ENCODE measurements around the gene MTMR4. TPM values are rescaled to one million over a fixed set of nuclear protein-coding genes. Genes with fewer than 3 reads are reported as not detected.

The MTMR4 gene
- total and polyA plus RNA-seq, 3 donors from 2014 or later, result 59.3 to 183 (median 146) TPM

DNA sequence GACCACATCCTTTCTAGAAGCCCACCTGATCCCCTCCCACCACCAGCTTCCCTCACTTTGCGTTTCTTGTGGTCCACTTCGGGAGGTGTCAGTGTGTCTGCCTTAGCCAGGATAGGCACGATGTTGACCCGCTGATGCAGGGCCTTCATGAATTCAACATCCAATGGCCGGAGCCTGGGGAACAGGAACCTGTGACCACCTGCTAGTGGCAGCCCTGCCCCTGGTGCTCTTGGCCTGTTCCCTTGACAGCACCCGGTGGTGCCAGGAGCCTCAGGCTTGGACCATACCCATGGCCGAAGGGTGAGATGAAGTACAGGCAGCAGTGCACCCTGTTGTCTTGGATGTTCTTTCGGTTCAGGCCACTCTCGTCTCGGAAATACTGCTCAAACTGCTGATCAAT, 7.2 kb upstream of the MTMR4 start:
- Histone ChIP-seq H3K9me3 (no peaks in the 10 kb centered on the region), H3K27me3 (no peaks in the 10 kb centered on the region), H3K4me1 (peaks cover 7% of the 10 kb centered on the region), H3K4me3 (no peak overlapping the region), H3K36me3 (ENCODE audit: low read depth, missing control alignments) (no peaks in the 10 kb centered on the region), H3K27ac (no peak overlapping the region)
- no peak for TF ChIP-seq POLR2A (IDR thresholded peaks at IDR 0.05)
- TF ChIP-seq, protein P1, sequence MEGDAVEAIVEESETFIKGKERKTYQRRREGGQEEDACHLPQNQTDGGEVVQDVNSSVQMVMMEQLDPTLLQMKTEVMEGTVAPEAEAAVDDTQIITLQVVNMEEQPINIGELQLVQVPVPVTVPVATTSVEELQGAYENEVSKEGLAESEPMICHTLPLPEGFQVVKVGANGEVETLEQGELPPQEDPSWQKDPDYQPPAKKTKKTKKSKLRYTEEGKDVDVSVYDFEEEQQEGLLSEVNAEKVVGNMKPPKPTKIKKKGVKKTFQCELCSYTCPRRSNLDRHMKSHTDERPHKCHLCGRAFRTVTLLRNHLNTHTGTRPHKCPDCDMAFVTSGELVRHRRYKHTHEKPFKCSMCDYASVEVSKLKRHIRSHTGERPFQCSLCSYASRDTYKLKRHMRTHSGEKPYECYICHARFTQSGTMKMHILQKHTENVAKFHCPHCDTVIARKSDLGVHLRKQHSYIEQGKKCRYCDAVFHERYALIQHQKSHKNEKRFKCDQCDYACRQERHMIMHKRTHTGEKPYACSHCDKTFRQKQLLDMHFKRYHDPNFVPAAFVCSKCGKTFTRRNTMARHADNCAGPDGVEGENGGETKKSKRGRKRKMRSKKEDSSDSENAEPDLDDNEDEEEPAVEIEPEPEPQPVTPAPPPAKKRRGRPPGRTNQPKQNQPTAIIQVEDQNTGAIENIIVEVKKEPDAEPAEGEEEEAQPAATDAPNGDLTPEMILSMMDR (IDR thresholded peaks at IDR 0.05), result no peak
- DNase-seq, result no peak
- 92 to 95% methylated on average over 10 of the region's 10 CpGs for WGBS, 2 donors
- intact Hi-C loops (cut with DNase I; ENCODE audit: low total_unique reads), result no loop called here

DNA sequence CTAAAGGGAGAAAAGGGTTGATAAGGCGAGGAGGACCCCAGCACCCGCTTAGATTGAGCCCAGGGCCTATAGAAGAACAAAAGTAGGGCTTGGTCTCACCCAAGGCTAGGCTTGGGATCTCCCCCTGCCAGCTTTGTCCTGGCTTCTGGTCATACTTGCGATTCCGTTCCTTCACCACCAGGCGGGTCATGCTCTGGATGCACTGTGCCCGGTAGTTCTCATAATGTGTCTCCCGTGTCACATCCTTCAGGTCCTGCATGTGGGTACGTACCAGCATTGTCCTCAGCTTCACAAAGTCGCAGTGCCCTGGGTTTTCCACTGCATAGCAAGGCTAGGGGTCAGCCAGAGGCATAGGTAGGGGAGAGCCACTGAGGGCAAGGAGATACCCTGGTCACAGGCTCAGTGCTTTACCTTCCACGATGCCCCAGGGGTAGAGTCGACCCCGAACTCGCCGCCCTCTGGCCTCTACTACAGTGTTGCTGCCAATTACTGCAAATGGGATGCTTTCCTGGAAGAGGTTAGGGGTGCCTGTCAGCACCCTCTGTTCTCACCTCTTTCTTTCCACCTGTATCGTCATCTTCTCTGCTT, 6.5 kb upstream of the MTMR4 start:
- H3K27me3 ChIP-seq, result no peaks in the 10 kb centered on the region
- H3K36me3 ChIP-seq (ENCODE audit: low read depth, missing control alignments), result no peaks in the 10 kb centered on the region
- intact Hi-C loops (cut with DNase I; ENCODE audit: low total_unique reads), result no loop called here
- DNase-seq, result no peak
- peaks cover 8% of the 10 kb centered on the region for H3K4me1 ChIP-seq
- no peak for TF ChIP-seq POLR2A (IDR thresholded peaks at IDR 0.05)
- TF ChIP-seq, protein P1 (IDR thresholded peaks at IDR 0.05), result peak in 1 of 3 experiments; percentile 38
- no peak overlapping the region for H3K27ac ChIP-seq
- WGBS, 2 donors, result 72 to 81% methylated on average over 10 to 15 of the region's 15 CpGs
- H3K9me3 ChIP-seq, result no peaks in the 10 kb centered on the region
- no peak overlapping the region for H3K4me3 ChIP-seq

DNA sequence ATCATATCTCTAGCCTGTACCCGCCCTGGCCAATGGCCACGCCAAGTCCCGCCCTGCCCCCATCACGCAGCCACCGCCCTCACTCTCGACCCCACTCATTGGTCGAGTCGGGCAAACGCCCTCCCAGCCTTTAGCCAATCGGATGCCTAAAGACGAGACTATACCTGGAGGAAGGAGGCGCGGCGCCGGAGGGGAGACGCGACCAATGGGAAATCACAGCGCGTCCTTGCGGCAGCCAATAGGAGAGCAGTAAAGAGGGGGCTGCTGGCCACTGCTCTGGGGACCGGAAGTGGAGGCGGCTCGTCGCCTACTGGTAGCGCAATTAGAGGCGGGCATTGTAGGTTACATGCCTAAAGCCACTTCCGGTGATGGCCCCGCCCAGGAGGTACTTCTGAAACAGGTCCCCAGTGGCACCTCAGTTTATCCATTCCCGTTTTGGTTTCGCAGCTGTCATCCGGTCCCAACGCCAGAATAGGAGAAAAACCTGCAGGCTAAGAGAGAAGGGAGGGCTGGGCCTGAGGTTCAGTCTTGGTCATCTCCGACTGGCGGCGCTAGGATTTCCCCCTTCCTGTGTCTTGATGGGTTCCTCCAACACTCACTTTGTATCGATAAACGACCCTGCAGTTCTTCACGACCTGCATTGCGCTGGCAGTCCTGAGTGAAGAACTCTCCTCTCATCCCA, 3.6 kb upstream of the MTMR4 start:
- Histone ChIP-seq H3K9me3 (no peaks in the 10 kb centered on the region), H3K27me3 (no peaks in the 10 kb centered on the region), H3K27ac (peak overlapping the region; percentile 91 to 96), H3K36me3 (ENCODE audit: low read depth, missing control alignments) (no peaks in the 10 kb centered on the region), H3K4me3 (peak overlapping the region; percentile 67 to 74), H3K4me1 (peaks cover 25% of the 10 kb centered on the region)
- no peak for TF ChIP-seq POLR2A (IDR thresholded peaks at IDR 0.05)
- TF ChIP-seq, protein P1 (IDR thresholded peaks at IDR 0.05), result no peak
- intact Hi-C loops (cut with DNase I; ENCODE audit: low total_unique reads), result no loop called here
- 0% methylated on average over 18 to 39 of the region's 39 CpGs for WGBS, 2 donors
- DNase-seq, result peak; percentile 100

DNA sequence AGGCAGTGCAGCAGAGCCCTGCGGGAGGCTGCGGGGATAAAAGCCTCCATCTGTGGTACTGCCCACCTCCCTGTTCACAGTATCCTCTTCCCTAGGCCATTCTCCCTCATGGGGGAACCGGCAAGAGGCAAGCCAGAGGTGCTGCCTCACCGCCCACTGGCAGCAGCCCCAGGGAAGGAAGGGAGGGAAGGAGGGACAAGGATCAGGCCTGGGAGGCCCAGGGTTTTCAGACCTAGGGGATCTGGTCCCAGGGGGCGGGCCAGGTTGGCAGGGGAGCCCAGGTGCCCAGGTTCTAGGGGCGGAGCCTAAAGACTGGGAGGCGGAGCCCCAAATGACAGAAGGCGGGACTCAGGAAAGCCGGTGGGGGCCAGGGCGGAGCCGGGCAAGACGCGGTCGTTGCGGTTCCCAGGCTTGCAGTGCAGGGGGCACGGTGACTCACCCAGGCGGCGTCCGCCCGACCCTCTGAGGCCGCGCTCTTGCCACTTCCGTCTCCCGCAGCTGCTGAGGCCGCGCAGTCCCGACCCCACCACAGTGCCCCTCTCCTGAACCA, 3.0 kb upstream of the MTMR4 start:
- no peak for TF ChIP-seq POLR2A (IDR thresholded peaks at IDR 0.05)
- TF ChIP-seq, protein P1 (IDR thresholded peaks at IDR 0.05), result no peak
- DNase-seq, result no peak
- H3K36me3 ChIP-seq (ENCODE audit: low read depth, missing control alignments), result no peaks in the 10 kb centered on the region
- peak overlapping the region; percentile 67 to 74 for H3K4me3 ChIP-seq
- intact Hi-C loops (cut with DNase I; ENCODE audit: low total_unique reads), result no loop called here
- WGBS, 2 donors, result 0 to 1% methylated on average over 2 to 25 of the region's 27 CpGs
- no peaks in the 10 kb centered on the region for H3K9me3 ChIP-seq
- no peaks in the 10 kb centered on the region for H3K27me3 ChIP-seq
- H3K27ac ChIP-seq, result peak overlapping the region; percentile 91 to 95
- H3K4me1 ChIP-seq, result peaks cover 28% of the 10 kb centered on the region

Measured in testis (tissue), 3 donors.